Colonic mucosa (tissue), 4 donors: ENCODE measurements around the gene FADS6. TPM values are rescaled to one million over a fixed set of nuclear protein-coding genes. Genes with fewer than 3 reads are reported as not detected.

ENCODE experiments used
- DNase-seq: peaks from one replicate; pipeline ENCODE4 v3.0.0-alpha.2; 2020
- H3K27ac ChIP-seq: fragments of 200-600 bp; one replicate; pipeline ENCODE4 v1.8.0; 2021
- H3K27me3 ChIP-seq: fragments of 200-600 bp; one replicate; pipeline ENCODE4 v1.8.0; 2021
- H3K36me3 ChIP-seq: fragments of 200-600 bp; one replicate; pipeline ENCODE4 v1.8.0; 2021
- H3K4me1 ChIP-seq: fragments of 200-600 bp; one replicate; pipeline ENCODE4 v1.8.0; 2021; ENCODE audit warnings: mild to moderate bottlenecking
- H3K4me3 ChIP-seq: fragments of 200-600 bp; one replicate; pipeline ENCODE4 v1.8.0; 2021
- H3K9ac ChIP-seq, 2 donors: one replicate each; pipeline ENCODE4 v1.7.0; 2013; ENCODE audit warnings: control low read depth in 2 of 2, low read depth in 2 of 2, low read length in 2 of 2
- H3K9me3 ChIP-seq: fragments of 200-600 bp; one replicate; pipeline ENCODE4 v1.8.0; 2021
- intact Hi-C: fragments of 100-400 bp; cut with DNase I; formaldehyde crosslinking; loops from one replicate; pipeline ENCODE4 v1.14.1; 2022
- total RNA-seq, 2 donors: library from RNA; stranded (reverse); fragmentation: NEBNext Ultra II Directional in 1 of 2; extraction: Animal tissue kit (Norgen Biotek cat#: 25700) in 1 of 2; gene quantifications; one replicate each; pipeline ENCODE4 v1.2.1, GENCODE V29; 2021
- TF ChIP-seq, protein P1 (sequence below): fragments of 200-600 bp; IDR thresholded peaks from one replicate; pipeline ENCODE4 v1.8.0; 2022; ENCODE audit warnings: antibody characterized with exemption, mild to moderate bottlenecking
- donor health status: healthy.
- donor health status: DM: no; HTN: no; CAD: no.
- donor health status: DM: no; HTN: no; CAD: no.

FADS6 gene
- total RNA-seq, 2 donors from 2014 or later = 0.30 to 18.4 TPM

DNA sequence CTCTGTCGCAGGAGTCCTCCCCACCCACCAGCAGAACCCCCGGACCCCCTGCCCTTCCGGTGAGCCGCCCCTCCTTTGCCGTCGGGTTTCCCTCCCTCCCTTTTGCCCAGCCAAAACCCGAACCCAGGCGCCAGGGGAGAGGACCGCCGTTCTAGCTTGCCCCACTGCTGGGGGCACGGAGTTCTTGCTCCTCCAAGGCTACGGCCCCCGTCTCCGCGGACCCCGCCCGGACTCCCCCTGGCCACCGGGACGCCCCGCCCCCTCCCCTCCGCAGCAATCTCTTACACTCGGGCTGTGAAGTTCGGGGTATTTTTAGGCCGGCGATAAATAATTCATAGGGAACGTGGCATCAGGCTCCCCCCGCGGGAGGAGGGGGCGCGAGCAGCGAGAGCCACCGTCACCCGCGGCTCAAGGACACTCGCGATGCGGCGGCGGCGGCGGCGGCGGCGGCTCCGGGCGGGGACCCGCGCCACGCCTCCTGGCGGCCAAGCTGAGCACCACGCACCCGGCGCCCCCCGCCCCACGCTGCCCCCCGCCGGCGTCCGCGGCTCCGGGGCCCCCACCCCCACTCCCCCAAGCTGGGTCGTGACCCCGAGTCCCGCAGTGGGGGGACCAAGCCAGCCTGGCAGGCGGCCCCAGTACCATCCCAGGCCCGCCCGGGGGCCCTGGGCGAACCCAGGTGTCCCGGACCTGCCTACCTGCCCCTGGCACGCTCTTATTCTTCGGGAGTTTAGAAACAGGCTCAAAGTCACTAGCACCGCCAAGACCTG is 33.8 kb downstream of the FADS6 start, which contains the start of gene GRIN2C:
Gene GRIN2C (minus strand): TSS at position 427 of the 770 bp plus-strand sequence. CDS start 4,793 bp downstream, outside the sequence.
- H3K27ac ChIP-seq = no peak within 1 kb of the TSS
- no peak within 1 kb of the TSS for H3K9ac ChIP-seq
- peaks cover 46% of the 10 kb centered on the region for H3K27me3 ChIP-seq
- H3K4me3 ChIP-seq = no peak within 1 kb of the TSS
- H3K36me3 ChIP-seq = no peaks in the 10 kb centered on the region
- intact Hi-C loops = loop anchor here (5.0 kb wide), 1 partner anchor 117 kb away; no protein-coding TSS in a partner anchor
- TF ChIP-seq, protein P1, sequence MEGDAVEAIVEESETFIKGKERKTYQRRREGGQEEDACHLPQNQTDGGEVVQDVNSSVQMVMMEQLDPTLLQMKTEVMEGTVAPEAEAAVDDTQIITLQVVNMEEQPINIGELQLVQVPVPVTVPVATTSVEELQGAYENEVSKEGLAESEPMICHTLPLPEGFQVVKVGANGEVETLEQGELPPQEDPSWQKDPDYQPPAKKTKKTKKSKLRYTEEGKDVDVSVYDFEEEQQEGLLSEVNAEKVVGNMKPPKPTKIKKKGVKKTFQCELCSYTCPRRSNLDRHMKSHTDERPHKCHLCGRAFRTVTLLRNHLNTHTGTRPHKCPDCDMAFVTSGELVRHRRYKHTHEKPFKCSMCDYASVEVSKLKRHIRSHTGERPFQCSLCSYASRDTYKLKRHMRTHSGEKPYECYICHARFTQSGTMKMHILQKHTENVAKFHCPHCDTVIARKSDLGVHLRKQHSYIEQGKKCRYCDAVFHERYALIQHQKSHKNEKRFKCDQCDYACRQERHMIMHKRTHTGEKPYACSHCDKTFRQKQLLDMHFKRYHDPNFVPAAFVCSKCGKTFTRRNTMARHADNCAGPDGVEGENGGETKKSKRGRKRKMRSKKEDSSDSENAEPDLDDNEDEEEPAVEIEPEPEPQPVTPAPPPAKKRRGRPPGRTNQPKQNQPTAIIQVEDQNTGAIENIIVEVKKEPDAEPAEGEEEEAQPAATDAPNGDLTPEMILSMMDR = no peak
- H3K9me3 ChIP-seq = no peaks in the 10 kb centered on the region
- no peak for DNase-seq
- peaks cover 9% of the 10 kb centered on the region for H3K4me1 ChIP-seq

DNA sequence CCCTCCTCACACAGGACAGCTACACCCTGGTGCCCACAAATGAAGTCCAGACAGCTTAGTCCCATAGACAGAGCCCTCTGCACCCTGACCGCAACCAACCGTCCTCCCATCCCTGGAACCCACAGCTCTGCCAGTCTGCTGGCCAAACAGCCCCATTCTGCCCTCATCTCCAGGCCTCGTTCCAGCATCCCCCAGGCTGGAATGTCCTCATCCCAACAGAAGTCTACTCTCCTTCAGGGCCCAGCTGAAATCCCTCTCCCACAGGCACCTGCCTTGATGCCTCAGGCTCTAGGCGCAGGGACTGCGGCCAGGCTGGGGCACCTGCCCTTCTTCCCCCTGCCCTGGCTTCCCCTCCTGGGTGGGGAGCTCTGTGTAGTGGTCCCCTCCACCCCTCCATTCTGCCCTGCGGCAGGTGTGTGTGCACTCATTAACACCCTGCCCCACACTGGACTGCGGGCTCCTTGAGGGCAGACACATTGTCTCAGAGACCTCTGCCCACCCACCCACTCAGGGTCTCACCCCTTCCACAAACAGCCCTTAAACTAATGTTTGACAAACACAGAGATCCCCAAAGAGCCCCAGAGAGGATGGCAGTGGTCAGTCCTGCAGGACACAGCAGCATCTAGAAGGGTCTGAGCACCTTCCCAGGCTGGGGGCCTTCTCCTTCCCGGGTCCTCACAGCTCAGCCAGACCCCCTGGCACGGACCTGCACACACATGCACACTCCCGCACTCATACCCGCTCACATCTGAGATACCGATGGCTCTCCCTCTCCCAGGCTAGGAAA is 34.6 kb downstream of the FADS6 start:
- Histone ChIP-seq H3K4me3 (no peak overlapping the region), H3K9ac (no peak overlapping the region), H3K9me3 (no peaks in the 10 kb centered on the region), H3K27me3 (peaks cover 47% of the 10 kb centered on the region), H3K36me3 (no peaks in the 10 kb centered on the region), H3K4me1 (peaks cover 9% of the 10 kb centered on the region), H3K27ac (no peak overlapping the region)
- intact Hi-C loops = no loop called here
- DNase-seq = no peak
- TF ChIP-seq, protein P1 = no peak

DNA sequence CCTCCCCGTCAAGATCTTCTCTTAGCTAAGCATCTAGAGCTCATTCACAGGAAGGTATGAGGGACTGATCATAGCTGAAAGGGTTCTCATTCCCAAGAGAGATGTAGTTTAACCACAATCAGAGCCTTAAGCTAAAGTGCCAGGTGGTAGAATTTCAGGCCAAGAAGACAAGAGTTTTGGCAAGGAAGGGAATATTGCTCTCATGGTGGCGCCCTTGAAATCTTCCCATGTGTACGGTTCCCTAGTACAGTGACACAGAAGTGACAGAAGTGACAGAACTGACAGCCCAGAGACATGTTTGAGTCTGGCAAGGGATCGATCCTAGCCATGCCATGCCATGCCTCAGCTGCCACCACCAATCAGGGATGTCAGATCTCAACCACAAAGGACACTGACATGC is 36.2 kb downstream of the FADS6 start:
- H3K4me1 ChIP-seq = peaks cover 8% of the 10 kb centered on the region
- no peak overlapping the region for H3K27ac ChIP-seq
- H3K4me3 ChIP-seq = no peak overlapping the region
- H3K36me3 ChIP-seq = no peaks in the 10 kb centered on the region
- TF ChIP-seq, protein P1 = no peak
- intact Hi-C loops = no loop called here
- H3K9me3 ChIP-seq = no peaks in the 10 kb centered on the region
- no peak overlapping the region for H3K9ac ChIP-seq
- DNase-seq = no peak
- peaks cover 57% of the 10 kb centered on the region for H3K27me3 ChIP-seq

DNA sequence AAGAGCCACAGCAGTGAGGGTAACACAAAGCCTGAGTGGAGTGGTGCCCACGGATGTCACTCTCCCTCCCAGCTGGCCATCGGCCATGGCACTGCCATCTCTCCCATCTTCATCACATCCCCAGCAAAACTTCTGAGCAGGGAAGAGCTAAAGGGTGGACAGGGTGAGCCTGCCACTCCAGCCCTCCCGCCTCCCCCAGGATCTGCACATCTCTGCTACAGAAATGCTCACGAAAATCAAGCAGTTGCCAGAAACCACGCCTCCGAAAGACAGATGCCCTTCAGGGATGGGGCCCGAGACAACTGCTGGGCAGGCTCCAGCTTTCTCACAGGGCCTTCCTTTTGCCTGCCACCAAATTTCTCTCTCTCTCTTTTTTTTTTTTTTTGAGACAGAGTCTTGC is 37.3 kb downstream of the FADS6 start:
- Histone ChIP-seq H3K27me3 (peaks cover 60% of the 10 kb centered on the region), H3K9me3 (no peaks in the 10 kb centered on the region), H3K27ac (no peak overlapping the region), H3K4me3 (no peak overlapping the region), H3K4me1 (peaks cover 4% of the 10 kb centered on the region), H3K9ac (no peak overlapping the region), H3K36me3 (no peaks in the 10 kb centered on the region)
- no peak for DNase-seq
- intact Hi-C loops = no loop called here
- TF ChIP-seq, protein P1 = no peak

DNA sequence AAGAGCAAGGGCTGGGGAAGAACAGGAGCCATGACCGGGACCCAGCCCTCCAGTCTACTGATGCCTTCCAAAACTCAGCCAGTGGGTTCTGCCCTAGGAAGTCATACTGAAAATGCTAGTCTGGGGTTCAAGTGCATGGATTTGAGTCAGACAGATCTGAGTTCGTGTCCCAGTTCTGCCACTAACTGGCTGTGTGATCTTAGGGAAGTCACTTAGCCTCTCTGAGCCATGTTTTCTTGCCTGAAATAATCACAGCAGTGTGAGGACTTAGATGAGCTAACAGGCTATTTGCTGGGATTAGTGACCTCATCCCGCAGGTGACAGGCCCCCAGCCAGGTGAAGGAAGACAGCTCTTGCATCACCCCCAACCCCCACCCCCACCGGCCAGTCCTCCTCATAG is 38.1 kb downstream of the FADS6 start:
- peaks cover 56% of the 10 kb centered on the region for H3K27me3 ChIP-seq
- H3K4me3 ChIP-seq = no peak overlapping the region
- no peak for DNase-seq
- H3K9ac ChIP-seq = no peak overlapping the region
- TF ChIP-seq, protein P1 = no peak
- no peaks in the 10 kb centered on the region for H3K4me1 ChIP-seq
- H3K9me3 ChIP-seq = no peaks in the 10 kb centered on the region
- H3K36me3 ChIP-seq = no peaks in the 10 kb centered on the region
- H3K27ac ChIP-seq = no peak overlapping the region
- intact Hi-C loops = no loop called here
